Measurements from ENCODE around the gene CCDC73.

CCDC73 gene

DNA sequence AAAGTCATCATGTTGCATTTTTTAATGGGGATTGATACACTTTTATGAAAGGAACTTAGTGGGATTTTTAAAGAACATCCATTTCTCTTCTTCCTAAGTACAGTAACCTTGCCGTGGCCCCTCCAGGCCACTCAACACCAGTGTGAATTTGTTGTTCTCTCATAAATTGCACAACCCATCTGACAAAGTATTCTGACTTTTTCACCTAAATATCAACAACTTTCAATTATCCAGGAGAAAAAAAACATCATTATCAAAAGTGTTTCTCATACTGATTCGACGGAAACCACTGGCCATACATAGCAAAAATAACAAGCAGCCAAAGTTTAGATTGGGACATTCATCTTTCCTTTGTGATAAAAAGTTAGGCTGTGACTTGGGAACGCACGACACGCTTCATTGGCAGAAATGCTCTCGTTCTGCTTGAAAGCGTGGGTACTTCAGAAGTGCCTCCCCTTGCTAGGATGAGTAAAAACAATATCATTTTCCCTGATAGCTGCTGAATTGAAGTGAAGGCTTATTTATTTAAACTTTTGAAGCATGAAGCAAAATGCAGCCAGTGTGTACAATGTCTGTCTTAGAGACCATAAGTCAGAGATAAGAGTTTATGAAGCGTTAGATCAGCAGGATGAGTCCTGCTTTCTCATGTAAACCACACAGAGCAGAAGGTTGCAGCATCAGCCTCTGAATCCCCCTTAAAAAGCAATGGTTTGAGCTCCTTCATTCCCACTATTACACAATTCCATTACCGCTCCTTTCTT, 231.4 kb downstream of the CCDC73 start:
- FAIRE-seq (no peak), DNase-seq (ENCODE audit: extremely low spot score, insufficient read length, low read depth) (no peak)

DNA sequence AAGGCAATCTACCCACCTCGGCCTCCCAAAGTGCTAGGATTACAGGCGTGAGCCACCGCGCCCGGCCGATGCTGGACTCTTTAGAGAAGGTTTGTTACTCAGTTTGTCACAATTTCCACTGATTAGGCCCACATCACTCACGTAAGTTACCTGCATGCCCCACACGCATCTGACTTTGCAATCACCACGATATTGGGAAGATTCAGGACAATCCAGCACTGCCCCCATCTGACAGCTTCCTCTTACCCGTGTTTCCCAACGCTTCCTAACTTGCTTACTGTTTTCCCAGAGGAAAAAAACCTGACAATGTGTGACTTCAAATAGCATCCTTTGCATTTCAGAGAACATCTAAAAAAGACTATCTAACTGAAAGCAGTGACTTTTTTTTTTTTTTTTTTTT, 232.6 kb downstream of the CCDC73 start:
- DNase-seq (ENCODE audit: extremely low spot score, insufficient read length, low read depth) (no peak), FAIRE-seq (no peak)

DNA sequence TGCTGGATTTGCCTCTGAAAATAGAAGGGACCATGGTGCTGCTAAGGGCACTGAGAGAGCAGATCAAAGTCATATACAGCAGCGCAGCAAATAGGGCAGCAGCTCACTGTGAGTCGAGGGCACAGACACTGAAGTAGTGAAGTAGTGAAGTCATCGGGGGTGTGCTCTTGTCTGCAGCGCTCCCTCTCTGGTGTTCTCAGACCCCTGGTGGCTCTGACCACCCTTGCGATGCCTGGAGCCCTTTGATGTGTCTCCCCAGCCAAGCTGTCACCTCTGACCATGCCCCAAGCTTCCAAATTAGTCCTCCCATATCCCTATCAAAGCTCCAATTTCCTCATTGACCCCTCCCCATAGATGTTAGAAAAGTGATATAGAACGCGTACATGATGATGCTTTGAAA, 238.6 kb downstream of the CCDC73 start:
- DNase-seq (ENCODE audit: extremely low spot score, insufficient read length, low read depth) (no peak), FAIRE-seq (no peak)

DNA sequence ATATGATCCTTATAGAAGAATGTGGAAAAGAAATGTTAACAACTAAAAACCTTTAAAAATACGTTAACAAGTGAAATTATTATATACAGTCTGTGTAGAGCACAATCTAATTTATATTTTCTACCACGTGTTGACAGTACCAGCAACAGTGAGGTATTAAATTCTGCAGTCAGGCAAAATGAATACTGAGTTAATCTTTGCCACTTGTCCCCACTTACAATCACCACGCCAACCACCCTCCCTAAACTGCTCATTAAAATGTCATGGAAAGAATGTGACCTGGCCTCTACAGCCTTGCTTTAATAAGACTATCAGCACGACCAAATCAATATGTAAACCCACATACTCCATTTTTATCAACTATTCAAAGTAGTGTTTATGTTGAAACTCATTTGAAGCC, 239.4 kb downstream of the CCDC73 start:
- FAIRE-seq (no peak), DNase-seq (ENCODE audit: extremely low spot score, insufficient read length, low read depth) (no peak)

Measured in GM18507 (cell line).